GM12878 (cell line): ENCODE data around the gene SLC25A41. TPM values are rescaled to one million over a fixed set of nuclear protein-coding genes. Genes with fewer than 3 reads are reported as not detected.

Experiments used
- ATAC-seq: fragments of 200-7000 bp; cut with Tn5 transposase; 3 replicates; pipeline ENCODE4 v1.9.1; 2020; ENCODE audit warnings: mild to moderate bottlenecking, moderate library complexity
- BruUV-seq: library from RNA; stranded (reverse); fragments of 400-500 nt; replicated peaks from 2 replicates; lab custom pipeline; 2021; lab: Mats Ljungman, UMichigan
- CTCF ChIA-PET: fragments of 300-600 bp; sonication (Branson Sonifier 250); formaldehyde crosslinking; extraction: SDS; loops from one replicate; lab custom pipeline; 2021; ENCODE audit warnings: inconsistent platforms; lab: Yijun Ruan, JAX
- POLR2A ChIA-PET: fragments of 350-600 bp; formaldehyde crosslinking; extraction: SDS; loops from one replicate; lab custom pipeline; 2021; ENCODE audit warnings: inconsistent platforms; lab: Charles Lee
- RAD21 ChIA-PET: fragments of 300-600 bp; sonication (Branson Sonifier 250); formaldehyde crosslinking; loops from one replicate; lab custom pipeline; 2023; ENCODE audit warnings: antibody characterized with exemption; ENCODE audit not compliant: unreplicated experiment; lab: Charles Lee
- SMC1A ChIA-PET: fragments of 300-600 bp; sonication (Branson Sonifier 250); formaldehyde crosslinking; loops from one replicate; lab custom pipeline; 2023; ENCODE audit not compliant: unreplicated experiment, uncharacterized antibody; lab: Charles Lee
- DNase-seq: peaks from one replicate; pipeline ENCODE4 v3.0.0-alpha.2; 2011; ENCODE audit warnings: low read depth, low spot score
- FAIRE-seq: peaks from 3 replicates; lab custom pipeline; 2011; peaks lifted over from hg19 to GRCh38; lab: Jason Lieb, UNC
- H2AFZ ChIP-seq: 2 replicates; pipeline ENCODE4 v1.6.0; 2011; ENCODE audit warnings: low read depth, low read length, control low read depth; ENCODE audit not compliant: control insufficient read depth
- H3K27ac ChIP-seq: 2 replicates; pipeline ENCODE4 v1.5.1; 2011; ENCODE audit warnings: control low read depth; ENCODE audit not compliant: control insufficient read depth, insufficient read depth
- H3K27me3 ChIP-seq, 2 experiments: replicated peaks in 1 of 2; 2 replicates each; pipeline versions ENCODE4 v1.6.0 to v1.6.1; 2011; ENCODE audit warnings: low read length in 1 of 2; ENCODE audit not compliant: control insufficient read depth in 2 of 2, insufficient read depth in 2 of 2
- H3K36me3 ChIP-seq, 2 experiments: 2 replicates each; pipeline ENCODE4 v1.5.1; 2011; ENCODE audit warnings: low read length in 1 of 2; ENCODE audit not compliant: control insufficient read depth in 2 of 2, insufficient read depth in 2 of 2
- H3K4me1 ChIP-seq: 2 replicates; pipeline ENCODE4 v1.6.1; 2011; ENCODE audit warnings: mild to moderate bottlenecking, low read length, moderate library complexity, mixed read lengths; ENCODE audit not compliant: control insufficient read depth, insufficient read depth
- H3K4me2 ChIP-seq: 2 replicates; pipeline ENCODE4 v1.6.0; 2011; ENCODE audit warnings: control low read depth; ENCODE audit not compliant: control insufficient read depth, insufficient read depth
- H3K4me3 ChIP-seq: fragments of 200-600 bp; sonication (generic); 2 replicates; pipeline ENCODE4 v1.5.1; 2016
- H3K79me2 ChIP-seq: 2 replicates; pipeline ENCODE4 v1.6.0; 2011; ENCODE audit warnings: low read length; ENCODE audit not compliant: control insufficient read depth, insufficient read depth
- H3K9ac ChIP-seq: 2 replicates; pipeline ENCODE4 v1.8.0; 2011; ENCODE audit warnings: low read length, control low read depth, mixed read lengths; ENCODE audit not compliant: control insufficient read depth, insufficient read depth
- H3K9me3 ChIP-seq: replicated peaks from 3 replicates; pipeline ENCODE4 v1.5.1; 2011; ENCODE audit warnings: mild to moderate bottlenecking, low read length; ENCODE audit not compliant: control insufficient read depth, insufficient read depth
- H4K20me1 ChIP-seq: 2 replicates; pipeline ENCODE4 v1.6.0; 2011; ENCODE audit not compliant: control insufficient read depth, insufficient read depth
- WGBS: methylation state at CpG from one replicate; pipeline ENCODE4 v1.1.6; 2016; ENCODE audit warnings: low lambda C conversion rate; ENCODE audit not compliant: insufficient replicate concordance, insufficient coverage; ENCODE audit errors: missing lambda C conversion rate; 5-methylcytosine and 5-hydroxymethylcytosine counted together
- in situ Hi-C: fragments of 300-500 bp; cut with MboI; formaldehyde crosslinking; loops from 9 replicates; pipeline ENCODE4 v1.14.3; 2018; ENCODE audit warnings: mixed read lengths
- intact Hi-C: fragments of 100-400 bp; cut with micrococcal nuclease; formaldehyde crosslinking; loops from one replicate; pipeline ENCODE4 v1.14.2; 2022; ENCODE audit not compliant: unreplicated experiment
- polyA plus RNA-seq, 11 experiments: library from polyadenylated mRNA; depleted of rRNA in 4 of 11; unstranded in 6 of 11; stranded (reverse) in 5 of 11; fragments of >200 nt; fragmentation: Nextera tagmentation in 4 of 11; fragmentation: Illumina TruSeq in 1 of 11; extraction: Ambion mirVana in 4 of 11; extraction: Trizol in 1 of 11; gene quantifications; 1 replicate in 1 of 11; 2 replicates in 10 of 11; pipeline versions ENCODE4 v1.2.1 to v1.2.3, GENCODE V29; 2011 to 2016; ENCODE audit warnings: inconsistent platforms in 2 of 11, missing spikeins in 2 of 11, low read depth in 1 of 11
- total RNA-seq, 4 experiments: library from RNA; depleted of rRNA in 3 of 4; stranded (reverse); fragments of >200 nt in 3 of 4; fragmentation: Illumina TruSeq in 1 of 4; extraction: Trizol in 1 of 4; gene quantifications; 2 replicates each; pipeline versions ENCODE4 v1.2.1 to v1.2.3, GENCODE V29; 2013 to 2021
- TF ChIP-seq, protein P1 (sequence below): fragments of 450-650 bp; IDR thresholded peaks from 2 replicates; pipeline ENCODE4 v1.6.1; 2017; ENCODE audit warnings: antibody characterized with exemption, mild to moderate bottlenecking, moderate library complexity
- TF ChIP-seq, protein P2 (sequence below): IDR thresholded peaks from 2 replicates; pipeline ENCODE4 v1.6.1; 2011; ENCODE audit warnings: mild to moderate bottlenecking, low read depth, low read length, moderate library complexity; ENCODE audit not compliant: insufficient replicate concordance
- TF ChIP-seq, protein P3 (sequence below): IDR thresholded peaks from 2 replicates; pipeline ENCODE4 v1.6.1; 2012; ENCODE audit warnings: mild to moderate bottlenecking, low read depth, low read length

Gene SLC25A41
- total and polyA plus RNA-seq, 10 of the 15 experiments (the other 5 are each of a cell fraction or from before 2014, with no cell fraction given) = 0.23 to 1.2 (median 0.43) TPM; not detected in 2

DNA sequence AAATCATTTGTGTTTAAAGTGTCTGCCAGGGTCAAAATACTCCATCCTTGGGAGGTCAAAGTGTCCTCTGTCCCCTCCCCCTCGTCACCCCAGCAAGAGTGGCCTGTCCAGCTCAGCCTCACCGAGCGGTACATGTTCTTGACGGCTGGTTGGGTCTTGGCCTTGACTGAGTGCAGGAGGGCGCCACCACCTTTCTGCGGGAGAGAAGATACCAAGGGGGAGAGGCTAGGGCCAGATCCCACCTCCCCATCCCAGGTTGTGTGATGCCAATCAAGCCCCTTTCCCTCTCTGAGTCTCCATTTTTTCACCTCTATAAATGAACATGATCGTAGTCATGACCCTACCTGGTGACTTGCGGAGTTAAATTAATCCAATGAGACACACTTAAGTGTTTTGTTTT lies 36.6 kb upstream of the SLC25A41 start:
- Histone ChIP-seq H3K27ac (no peak overlapping the region), H3K27me3 (no peaks in the 10 kb centered on the region), H4K20me1 (no peaks in the 10 kb centered on the region), H3K9me3 (no peaks in the 10 kb centered on the region), H3K79me2 (no peaks in the 10 kb centered on the region), H3K4me2 (no peak overlapping the region), H3K36me3 (peaks cover 0 to 2% of the 10 kb centered on the region in 2 experiments; a peak in 2 of 4 replicates), H2AFZ (no peak overlapping the region), H3K4me3 (no peak overlapping the region), H3K4me1 (no peaks in the 10 kb centered on the region), H3K9ac (no peak overlapping the region)
- TF ChIP-seq, protein P1, sequence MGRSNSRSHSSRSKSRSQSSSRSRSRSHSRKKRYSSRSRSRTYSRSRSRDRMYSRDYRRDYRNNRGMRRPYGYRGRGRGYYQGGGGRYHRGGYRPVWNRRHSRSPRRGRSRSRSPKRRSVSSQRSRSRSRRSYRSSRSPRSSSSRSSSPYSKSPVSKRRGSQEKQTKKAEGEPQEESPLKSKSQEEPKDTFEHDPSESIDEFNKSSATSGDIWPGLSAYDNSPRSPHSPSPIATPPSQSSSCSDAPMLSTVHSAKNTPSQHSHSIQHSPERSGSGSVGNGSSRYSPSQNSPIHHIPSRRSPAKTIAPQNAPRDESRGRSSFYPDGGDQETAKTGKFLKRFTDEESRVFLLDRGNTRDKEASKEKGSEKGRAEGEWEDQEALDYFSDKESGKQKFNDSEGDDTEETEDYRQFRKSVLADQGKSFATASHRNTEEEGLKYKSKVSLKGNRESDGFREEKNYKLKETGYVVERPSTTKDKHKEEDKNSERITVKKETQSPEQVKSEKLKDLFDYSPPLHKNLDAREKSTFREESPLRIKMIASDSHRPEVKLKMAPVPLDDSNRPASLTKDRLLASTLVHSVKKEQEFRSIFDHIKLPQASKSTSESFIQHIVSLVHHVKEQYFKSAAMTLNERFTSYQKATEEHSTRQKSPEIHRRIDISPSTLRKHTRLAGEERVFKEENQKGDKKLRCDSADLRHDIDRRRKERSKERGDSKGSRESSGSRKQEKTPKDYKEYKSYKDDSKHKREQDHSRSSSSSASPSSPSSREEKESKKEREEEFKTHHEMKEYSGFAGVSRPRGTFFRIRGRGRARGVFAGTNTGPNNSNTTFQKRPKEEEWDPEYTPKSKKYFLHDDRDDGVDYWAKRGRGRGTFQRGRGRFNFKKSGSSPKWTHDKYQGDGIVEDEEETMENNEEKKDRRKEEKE = no peak
- TF ChIP-seq, protein P2, sequence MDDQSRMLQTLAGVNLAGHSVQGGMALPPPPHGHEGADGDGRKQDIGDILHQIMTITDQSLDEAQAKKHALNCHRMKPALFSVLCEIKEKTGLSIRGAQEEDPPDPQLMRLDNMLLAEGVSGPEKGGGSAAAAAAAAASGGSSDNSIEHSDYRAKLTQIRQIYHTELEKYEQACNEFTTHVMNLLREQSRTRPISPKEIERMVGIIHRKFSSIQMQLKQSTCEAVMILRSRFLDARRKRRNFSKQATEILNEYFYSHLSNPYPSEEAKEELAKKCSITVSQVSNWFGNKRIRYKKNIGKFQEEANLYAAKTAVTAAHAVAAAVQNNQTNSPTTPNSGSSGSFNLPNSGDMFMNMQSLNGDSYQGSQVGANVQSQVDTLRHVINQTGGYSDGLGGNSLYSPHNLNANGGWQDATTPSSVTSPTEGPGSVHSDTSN = no peak
- TF ChIP-seq, protein P3, sequence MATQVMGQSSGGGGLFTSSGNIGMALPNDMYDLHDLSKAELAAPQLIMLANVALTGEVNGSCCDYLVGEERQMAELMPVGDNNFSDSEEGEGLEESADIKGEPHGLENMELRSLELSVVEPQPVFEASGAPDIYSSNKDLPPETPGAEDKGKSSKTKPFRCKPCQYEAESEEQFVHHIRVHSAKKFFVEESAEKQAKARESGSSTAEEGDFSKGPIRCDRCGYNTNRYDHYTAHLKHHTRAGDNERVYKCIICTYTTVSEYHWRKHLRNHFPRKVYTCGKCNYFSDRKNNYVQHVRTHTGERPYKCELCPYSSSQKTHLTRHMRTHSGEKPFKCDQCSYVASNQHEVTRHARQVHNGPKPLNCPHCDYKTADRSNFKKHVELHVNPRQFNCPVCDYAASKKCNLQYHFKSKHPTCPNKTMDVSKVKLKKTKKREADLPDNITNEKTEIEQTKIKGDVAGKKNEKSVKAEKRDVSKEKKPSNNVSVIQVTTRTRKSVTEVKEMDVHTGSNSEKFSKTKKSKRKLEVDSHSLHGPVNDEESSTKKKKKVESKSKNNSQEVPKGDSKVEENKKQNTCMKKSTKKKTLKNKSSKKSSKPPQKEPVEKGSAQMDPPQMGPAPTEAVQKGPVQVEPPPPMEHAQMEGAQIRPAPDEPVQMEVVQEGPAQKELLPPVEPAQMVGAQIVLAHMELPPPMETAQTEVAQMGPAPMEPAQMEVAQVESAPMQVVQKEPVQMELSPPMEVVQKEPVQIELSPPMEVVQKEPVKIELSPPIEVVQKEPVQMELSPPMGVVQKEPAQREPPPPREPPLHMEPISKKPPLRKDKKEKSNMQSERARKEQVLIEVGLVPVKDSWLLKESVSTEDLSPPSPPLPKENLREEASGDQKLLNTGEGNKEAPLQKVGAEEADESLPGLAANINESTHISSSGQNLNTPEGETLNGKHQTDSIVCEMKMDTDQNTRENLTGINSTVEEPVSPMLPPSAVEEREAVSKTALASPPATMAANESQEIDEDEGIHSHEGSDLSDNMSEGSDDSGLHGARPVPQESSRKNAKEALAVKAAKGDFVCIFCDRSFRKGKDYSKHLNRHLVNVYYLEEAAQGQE = no peak
- CTCF ChIA-PET = interaction anchor here (1.5 kb wide), 1 partner anchor 11 kb away, joined by 4 read pairs; the partner anchor contains the start of gene DENND1C
- in situ Hi-C loops = no loop called here
- intact Hi-C loops = no loop called here
- POLR2A ChIA-PET = interaction anchor here (0.9 to 1.5 kb wide), 2 partner anchors 14 to 19 kb away, joined by 3 read pairs; no protein-coding TSS in a partner anchor
- DNase-seq (no peak), FAIRE-seq (no peak), ATAC-seq (no peak)
- WGBS = 96% methylated on average over 8 of the region's 8 CpGs
- BruUV-seq = no TSS peak
- RAD21 ChIA-PET = no interaction called here
- SMC1A ChIA-PET = no interaction called here
